DOHH2 (cell line): ENCODE results near the gene SLC9A1.

Experiments
- H3F3A ChIP-seq: fragments of 200-600 bp; sonication (generic), shearing (Covaris generic); 2 replicates; pipeline ENCODE4 v1.6.0; 2016; ENCODE audit warnings: antibody characterized with exemption, mild to moderate bottlenecking; ENCODE audit not compliant: control insufficient read depth, insufficient read depth
- H3K27ac ChIP-seq: fragments of 200-600 bp; sonication (generic); 2 replicates; pipeline ENCODE4 v1.5.1; 2014; ENCODE audit warnings: low read depth, mild to moderate bottlenecking, low read length, moderate library complexity
- H3K27me3 ChIP-seq: fragments of 200-600 bp; sonication (generic); 2 replicates; pipeline ENCODE4 v1.6.1; 2014; ENCODE audit warnings: mild to moderate bottlenecking, low read length, mixed read lengths; ENCODE audit not compliant: control insufficient read depth
- H3K36me3 ChIP-seq: fragments of 200-600 bp; sonication (generic); 2 replicates; pipeline ENCODE4 v1.6.1; 2014; ENCODE audit warnings: mild to moderate bottlenecking, low read length, moderate library complexity, mixed read lengths; ENCODE audit not compliant: control insufficient read depth
- H3K4me1 ChIP-seq: fragments of 200-600 bp; sonication (generic); 2 replicates; pipeline ENCODE4 v1.6.1; 2014; ENCODE audit warnings: mild to moderate bottlenecking, low read length, mixed read lengths; ENCODE audit not compliant: control insufficient read depth
- H3K4me2 ChIP-seq: fragments of 200-600 bp; sonication (generic); 2 replicates; pipeline ENCODE4 v1.6.0; 2014; ENCODE audit warnings: mild to moderate bottlenecking, low read length, moderate library complexity
- H3K4me3 ChIP-seq: fragments of 200-600 bp; sonication (generic); 2 replicates; pipeline ENCODE4 v1.5.1; 2014; ENCODE audit warnings: mild to moderate bottlenecking, low read length, mixed read lengths
- H3K79me2 ChIP-seq: fragments of 200-600 bp; sonication (generic); 2 replicates; pipeline ENCODE4 v1.6.1; 2014; ENCODE audit warnings: mild to moderate bottlenecking, low read length, mixed read lengths; ENCODE audit not compliant: control insufficient read depth
- H3K9me2 ChIP-seq: fragments of 200-600 bp; sonication (generic); replicated peaks from 2 replicates; pipeline ENCODE4 v1.6.1; 2014; ENCODE audit warnings: mild to moderate bottlenecking, low read length, mixed read lengths; ENCODE audit not compliant: control insufficient read depth
- H3K9me3 ChIP-seq: fragments of 200-600 bp; sonication (generic); 2 replicates; pipeline ENCODE4 v1.6.1; 2014; ENCODE audit warnings: antibody characterized with exemption, low read length, mixed read lengths; ENCODE audit not compliant: control insufficient read depth, insufficient read depth
- H4K20me1 ChIP-seq: fragments of 200-600 bp; sonication (generic); 2 replicates; pipeline ENCODE4 v1.6.0; 2014; ENCODE audit warnings: low read depth, mild to moderate bottlenecking, antibody characterized with exemption, low read length, moderate library complexity; ENCODE audit not compliant: control insufficient read depth, insufficient read depth
- EZH2phosphoT487 ChIP-seq: fragments of 200-600 bp; sonication (generic); IDR thresholded peaks from 2 replicates; pipeline ENCODE4 v1.6.1; 2017; ENCODE audit warnings: borderline replicate concordance, mild to moderate bottlenecking, antibody characterized with exemption, low read length, moderate library complexity, mixed read lengths
- TF ChIP-seq, protein P1 (sequence below): fragments of 200-600 bp; sonication (generic); IDR thresholded peaks from one replicate; pipeline ENCODE4 v1.5.1; 2014; ENCODE audit warnings: antibody characterized with exemption, mild to moderate bottlenecking, low read depth, low read length; ENCODE audit not compliant: poor library complexity, severe bottlenecking

SLC9A1 gene

DNA sequence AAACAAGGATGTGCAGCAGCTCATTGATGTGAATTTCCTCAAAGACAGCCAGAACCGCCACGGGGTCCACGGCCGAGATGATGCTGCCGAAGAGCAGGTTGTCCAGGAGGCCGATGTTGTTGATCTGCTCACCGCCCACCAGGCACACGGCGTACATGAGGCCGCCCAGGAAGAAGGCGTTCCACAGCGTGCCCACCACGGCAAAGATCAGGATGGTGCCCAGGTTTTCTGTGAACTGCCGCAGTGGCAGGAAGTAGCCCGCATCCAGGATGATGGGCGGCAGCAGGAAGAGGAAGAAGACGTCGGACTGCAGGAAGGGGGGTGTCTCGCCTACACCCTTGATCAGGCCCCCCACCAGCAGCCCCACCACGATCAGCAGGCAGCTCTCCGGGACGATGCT lies 41.1 kb downstream of the SLC9A1 start:
- Histone ChIP-seq H3K9me3 (no peaks in the 10 kb centered on the region), H3F3A (no peaks in the 10 kb centered on the region), H3K27me3 (no peaks in the 10 kb centered on the region), H3K36me3 (no peaks in the 10 kb centered on the region; the same call in 1 of the 2 replicates), H3K4me2 (no peak overlapping the region), H3K27ac (no peak overlapping the region), H3K4me1 (peaks cover 9% of the 10 kb centered on the region), H3K79me2 (no peaks in the 10 kb centered on the region; the same call in 1 of the 2 replicates), H3K9me2 (no peaks in the 10 kb centered on the region), H3K4me3 (no peak overlapping the region), H4K20me1 (no peaks in the 10 kb centered on the region)
- no peak for TF ChIP-seq EZH2phosphoT487
- TF ChIP-seq, protein P1, sequence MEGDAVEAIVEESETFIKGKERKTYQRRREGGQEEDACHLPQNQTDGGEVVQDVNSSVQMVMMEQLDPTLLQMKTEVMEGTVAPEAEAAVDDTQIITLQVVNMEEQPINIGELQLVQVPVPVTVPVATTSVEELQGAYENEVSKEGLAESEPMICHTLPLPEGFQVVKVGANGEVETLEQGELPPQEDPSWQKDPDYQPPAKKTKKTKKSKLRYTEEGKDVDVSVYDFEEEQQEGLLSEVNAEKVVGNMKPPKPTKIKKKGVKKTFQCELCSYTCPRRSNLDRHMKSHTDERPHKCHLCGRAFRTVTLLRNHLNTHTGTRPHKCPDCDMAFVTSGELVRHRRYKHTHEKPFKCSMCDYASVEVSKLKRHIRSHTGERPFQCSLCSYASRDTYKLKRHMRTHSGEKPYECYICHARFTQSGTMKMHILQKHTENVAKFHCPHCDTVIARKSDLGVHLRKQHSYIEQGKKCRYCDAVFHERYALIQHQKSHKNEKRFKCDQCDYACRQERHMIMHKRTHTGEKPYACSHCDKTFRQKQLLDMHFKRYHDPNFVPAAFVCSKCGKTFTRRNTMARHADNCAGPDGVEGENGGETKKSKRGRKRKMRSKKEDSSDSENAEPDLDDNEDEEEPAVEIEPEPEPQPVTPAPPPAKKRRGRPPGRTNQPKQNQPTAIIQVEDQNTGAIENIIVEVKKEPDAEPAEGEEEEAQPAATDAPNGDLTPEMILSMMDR: no peak

DNA sequence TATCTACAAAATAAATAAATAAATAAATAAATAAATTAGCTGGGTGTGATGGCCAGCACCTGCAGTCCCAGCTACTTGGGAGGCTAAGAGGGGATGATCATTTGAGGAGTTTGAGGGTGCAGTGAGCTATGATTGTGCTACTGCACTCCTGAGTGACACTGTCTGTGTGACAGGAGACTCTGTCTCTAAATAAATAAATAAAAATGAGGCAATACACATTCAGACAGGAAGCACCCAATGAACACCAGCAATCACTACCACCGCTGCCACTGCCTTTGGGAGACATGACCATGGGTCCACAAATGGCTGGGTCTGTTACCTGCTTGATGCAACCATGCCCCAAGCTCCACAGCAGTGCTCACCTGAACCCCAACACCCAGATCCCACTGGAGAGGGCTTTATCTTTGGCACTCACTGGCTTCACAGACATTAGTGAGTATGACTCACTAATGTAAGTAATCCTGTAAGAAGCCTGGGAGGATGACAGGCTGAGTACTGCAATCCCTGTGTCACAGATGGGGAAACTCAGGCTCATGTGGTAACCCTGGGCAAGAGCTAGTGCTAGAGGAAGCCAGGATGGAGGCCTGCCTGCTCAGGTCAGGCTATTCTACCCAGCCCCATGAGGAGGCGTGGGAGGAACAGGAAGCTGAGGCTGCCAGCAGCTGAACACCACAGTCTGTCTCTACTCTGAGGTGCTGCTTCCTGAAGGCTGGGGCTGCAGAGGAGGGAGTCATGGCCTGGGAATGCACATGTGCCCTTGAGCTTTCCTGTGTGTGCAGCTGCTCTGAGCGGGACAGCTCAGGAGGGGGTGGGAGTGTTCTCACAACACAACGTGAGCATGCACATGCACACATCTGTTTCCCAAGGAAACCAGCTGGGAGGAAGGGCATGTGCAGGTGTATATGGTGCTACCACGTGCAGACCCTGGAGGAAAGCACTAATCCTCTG lies 43.0 kb downstream of the SLC9A1 start:
- Histone ChIP-seq H3K36me3 (no peaks in the 10 kb centered on the region; the same call in 1 of the 2 replicates), H3K27ac (no peak overlapping the region), H3K9me3 (no peaks in the 10 kb centered on the region), H3K4me2 (no peak overlapping the region; the same call in 1 of the 2 replicates), H3K4me1 (peaks cover 13% of the 10 kb centered on the region), H3F3A (no peaks in the 10 kb centered on the region), H4K20me1 (no peaks in the 10 kb centered on the region), H3K9me2 (no peaks in the 10 kb centered on the region), H3K27me3 (no peaks in the 10 kb centered on the region), H3K79me2 (no peaks in the 10 kb centered on the region; the same call in 1 of the 2 replicates), H3K4me3 (no peak overlapping the region)
- no peak for TF ChIP-seq EZH2phosphoT487
- TF ChIP-seq, protein P1: peak; percentile 13

DNA sequence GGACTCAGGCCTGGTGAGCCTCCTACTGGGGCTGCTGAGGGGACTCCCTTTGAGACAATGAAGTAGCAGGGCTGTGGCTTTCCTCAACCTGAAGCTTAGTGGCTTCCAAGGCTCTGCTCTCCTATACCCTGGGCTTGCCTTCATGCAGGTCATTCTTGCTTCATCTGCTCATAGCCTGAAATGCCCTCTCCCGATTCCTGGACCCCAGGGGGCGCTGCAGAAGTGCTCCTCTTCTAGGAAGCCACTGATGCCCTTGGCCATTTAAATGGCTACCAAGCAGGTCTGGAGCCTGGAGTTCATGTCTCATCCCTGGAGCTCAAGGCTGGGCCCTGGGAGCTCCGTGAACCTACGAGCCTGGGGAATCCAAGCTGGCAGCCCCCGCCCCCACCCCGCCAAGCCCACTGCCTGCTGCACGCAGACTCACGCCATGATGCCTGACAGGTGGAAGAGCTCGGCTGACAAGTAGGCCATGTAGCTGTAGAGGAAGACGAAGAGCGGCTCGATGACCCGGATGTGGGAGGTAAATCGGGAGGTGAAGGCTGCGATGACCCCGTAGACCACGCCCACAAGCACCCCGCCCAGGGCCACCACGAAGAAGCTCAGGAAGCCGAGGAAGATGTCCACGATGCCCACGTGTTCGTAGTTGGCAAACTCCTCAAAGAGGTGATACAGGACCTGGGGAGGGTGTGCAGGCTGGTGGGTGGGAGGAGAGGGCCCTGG lies 45.7 kb downstream of the SLC9A1 start:
- Histone ChIP-seq H3K4me3 (no peak overlapping the region), H3K4me1 (peaks cover 23% of the 10 kb centered on the region), H3K79me2 (no peaks in the 10 kb centered on the region), H4K20me1 (no peaks in the 10 kb centered on the region), H3F3A (peaks cover 7% of the 10 kb centered on the region), H3K27me3 (no peaks in the 10 kb centered on the region), H3K36me3 (peaks cover 9% of the 10 kb centered on the region), H3K4me2 (no peak overlapping the region), H3K9me2 (no peaks in the 10 kb centered on the region), H3K27ac (no peak overlapping the region), H3K9me3 (no peaks in the 10 kb centered on the region)
- no peak for TF ChIP-seq EZH2phosphoT487
- TF ChIP-seq, protein P1: peak; percentile 72
